Prostate gland (tissue), 2 donors: Measurements from ENCODE around the gene TASP1.

Source experiments
- CTCF ChIP-seq, 4 experiments: fragments of 200-600 bp in 2 of 4; fragments of 450-650 bp in 2 of 4; sonication (generic) in 2 of 4; IDR thresholded peaks; 1 replicate in 3 of 4; 2 replicates in 1 of 4; pipeline ENCODE4 v1.5.1; 2016 to 2019; ENCODE audit warnings: antibody characterized with exemption in 4 of 4, mild to moderate bottlenecking in 2 of 4, moderate library complexity in 2 of 4
- POLR2A ChIP-seq: fragments of 450-650 bp; IDR thresholded peaks from one replicate; pipeline ENCODE4 v1.6.1; 2016; ENCODE audit warnings: antibody characterized with exemption, mild to moderate bottlenecking

DNA sequence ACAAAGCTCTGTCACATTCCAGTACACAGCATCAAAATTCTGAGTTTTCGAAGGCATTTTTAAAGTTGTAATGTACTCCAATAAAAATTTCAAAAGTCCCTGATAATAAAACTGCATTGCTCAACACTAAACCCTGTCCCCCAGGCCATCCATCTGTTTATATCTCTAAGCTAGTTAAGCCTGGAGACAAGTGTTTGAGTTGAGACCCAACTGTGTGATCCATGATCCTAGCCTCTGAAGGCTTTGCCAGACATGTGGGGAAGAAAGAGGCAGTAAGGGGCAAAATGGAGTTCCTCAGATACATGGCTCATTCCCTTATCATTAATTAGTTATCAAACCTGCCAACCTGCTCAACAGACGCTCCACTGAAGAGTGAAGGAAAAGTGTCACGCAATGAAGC lies 219.3 kb downstream of the TASP1 start:
- TF ChIP-seq CTCF (IDR thresholded peaks at IDR 0.05) (no peak), POLR2A (no peak)
